Lung (tissue), 12 donors: Measurements from ENCODE around the gene CBX4. TPM values are rescaled to one million over a fixed set of nuclear protein-coding genes. Genes with fewer than 3 reads are reported as not detected.

ENCODE experiments used
- ATAC-seq: fragments of 200-7000 bp; cut with Tn5 transposase; one replicate; pipeline ENCODE4 v1.9.1; 2020; ENCODE audit warnings: moderate number of reproducible peaks; ENCODE audit not compliant: insufficient read depth, low FRiP score
- DNase-seq, 3 donors: peaks; one replicate each; pipeline ENCODE4 v3.0.0-alpha.2; 2013 to 2017
- H3K27ac ChIP-seq, 2 donors: one replicate each; pipeline ENCODE4 v1.5.1; 2013; ENCODE audit warnings: mild to moderate bottlenecking in 2 of 2, moderate library complexity in 2 of 2, control low read depth in 1 of 2, inconsistent platforms in 1 of 2, low read depth in 1 of 2, low read length in 1 of 2
- H3K27me3 ChIP-seq, 3 donors: one replicate each; pipeline ENCODE4 v1.5.1; 2013; ENCODE audit warnings: low read length in 2 of 3; ENCODE audit not compliant: control insufficient read depth in 3 of 3, insufficient read depth in 3 of 3
- H3K36me3 ChIP-seq, 4 donors: one replicate each; pipeline ENCODE4 v1.5.1; 2013; ENCODE audit warnings: low read length in 4 of 4, mild to moderate bottlenecking in 1 of 4, moderate library complexity in 1 of 4; ENCODE audit not compliant: control insufficient read depth in 4 of 4, insufficient read depth in 4 of 4
- H3K4me1 ChIP-seq, 5 donors: one replicate each; pipeline ENCODE4 v1.5.1; 2013; ENCODE audit warnings: low read length in 5 of 5, mild to moderate bottlenecking in 2 of 5, moderate library complexity in 1 of 5; ENCODE audit not compliant: control insufficient read depth in 5 of 5, insufficient read depth in 5 of 5
- H3K4me3 ChIP-seq: one replicate; pipeline ENCODE4 v1.5.1; 2013; ENCODE audit warnings: mild to moderate bottlenecking, control low read depth, moderate library complexity
- H3K9ac ChIP-seq, 2 donors: one replicate each; pipeline ENCODE4 v1.5.1; 2013; ENCODE audit warnings: low read length in 2 of 2, control low read depth in 1 of 2; ENCODE audit not compliant: insufficient read depth in 1 of 2
- H3K9me3 ChIP-seq, 4 donors: one replicate each; pipeline ENCODE4 v1.5.1; 2013; ENCODE audit warnings: low read length in 3 of 4, mild to moderate bottlenecking in 1 of 4, moderate library complexity in 1 of 4; ENCODE audit not compliant: control insufficient read depth in 4 of 4, insufficient read depth in 3 of 4
- CTCF ChIP-seq: IDR thresholded peaks from 2 replicates; pipeline ENCODE4 v1.5.1; 2012; ENCODE audit warnings: mild to moderate bottlenecking; ENCODE audit errors: control extremely low read depth, extremely low read depth
- WGBS, 2 donors: extraction: QIAGEN DNeasy Blood & Tissue Kit; methylation state at CpG; one replicate each; pipeline ENCODE4 v1.1.7; 2013; 5-methylcytosine and 5-hydroxymethylcytosine counted together
- polyA plus RNA-seq, 2 donors: library from polyadenylated mRNA; stranded (reverse); fragments of 200-250 nt; gene quantifications; one replicate each; pipeline ENCODE4 v1.2.1, GENCODE V29; 2013
- total RNA-seq, 2 donors: library from RNA; depleted of rRNA in 1 of 2; stranded (reverse); fragments of >200 nt in 1 of 2; gene quantifications; one replicate each; pipeline ENCODE4 v1.2.1, GENCODE V29; 2014 to 2021
- donor health status: control.
- donor health status: control.
- donor health status: Bipolar disorder and iron deficiency.
- donor health status: healthy.
- donor health status: DM: yes; HTN: yes; CAD: no.

CBX4 gene
- total and polyA plus RNA-seq, 4 donors: 12.8 to 32.0 (median 17.5) TPM

GRCh38 chr17:79809530-79810129 lies 29.6 kb downstream of the CBX4 start:
- ATAC-seq: no peak
- peak in 1 of 3 donors; percentile 36 for DNase-seq
- WGBS, 2 donors: 4 to 5% methylated on average over 30 to 40 of the region's 40 CpGs
- no peak overlapping the region for H3K4me3 ChIP-seq
- no peak for TF ChIP-seq CTCF
- H3K9ac ChIP-seq: no peak overlapping the region
- peaks cover 0 to 2% (median 0%) of the 10 kb centered on the region in 4 donors for H3K9me3 ChIP-seq
- no peaks in the 10 kb centered on the region for H3K36me3 ChIP-seq
- H3K27me3 ChIP-seq: peaks cover 16 to 76% (median 72%) of the 10 kb centered on the region in 3 donors
- peaks cover 0 to 27% (median 16%) of the 10 kb centered on the region in 5 donors for H3K4me1 ChIP-seq
- H3K27ac ChIP-seq: no peak overlapping the region

- H3K4me3 ChIP-seq: no peak overlapping the region
- H3K9me3 ChIP-seq: peaks cover 0 to 3% (median 0%) of the 10 kb centered on the region in 4 donors
- peaks cover 16 to 75% (median 71%) of the 10 kb centered on the region in 3 donors for H3K27me3 ChIP-seq
- no peak overlapping the region for H3K27ac ChIP-seq
- WGBS, 2 donors: 16 to 18% methylated on average over 20 of the region's 20 CpGs
- H3K9ac ChIP-seq: no peak overlapping the region
- no peaks in the 10 kb centered on the region for H3K36me3 ChIP-seq
- TF ChIP-seq CTCF: no peak
- peaks cover 0 to 25% (median 19%) of the 10 kb centered on the region in 5 donors for H3K4me1 ChIP-seq
- no peak for ATAC-seq
- peak; percentile 36 to 66 (median 53) for DNase-seq
These were observed 30.3 kb downstream of the CBX4 start for GRCh38 chr17:79808763-79809529.

- Histone ChIP-seq H3K4me3 (no peak overlapping the region), H3K36me3 (no peaks in the 10 kb centered on the region), H3K9me3 (peaks cover 0 to 7% (median 0%) of the 10 kb centered on the region in 4 donors), H3K27ac (no peak overlapping the region), H3K4me1 (peaks cover 0 to 19% (median 15%) of the 10 kb centered on the region in 5 donors), H3K27me3 (peaks cover 22 to 85% (median 82%) of the 10 kb centered on the region in 3 donors), H3K9ac (no peak overlapping the region)
- DNase-seq (no peak), ATAC-seq (no peak)
- no peak for TF ChIP-seq CTCF
- 28% methylated on average over 13 of the region's 13 CpGs for WGBS, 2 donors
These were observed 32.1 kb downstream of the CBX4 start for GRCh38 chr17:79806863-79807720.
